ENCODE data around the gene MACF1.

Gene MACF1

GRCh38 chr1:39348278-39348677 lies 143.8 kb downstream of the MACF1 start:
- FAIRE-seq (no peak), DNase-seq (ENCODE audit: insufficient read length) (no peak)
- TF ChIP-seq POLR2AphosphoS5 (IDR thresholded peaks at IDR 0.05; ENCODE audit: low read depth, low read length) (no peak), POLR2A (IDR thresholded peaks at IDR 0.05; ENCODE audit: low read depth, low read length) (no peak), TAF1 (IDR thresholded peaks at IDR 0.05; ENCODE audit: borderline replicate concordance, low read depth, low read length) (no peak)

GRCh38 chr1:39352881-39353280 lies 148.4 kb downstream of the MACF1 start:
- TF ChIP-seq POLR2A (IDR thresholded peaks at IDR 0.05; ENCODE audit: low read depth, low read length) (no peak), POLR2AphosphoS5 (IDR thresholded peaks at IDR 0.05; ENCODE audit: low read depth, low read length) (no peak), TAF1 (IDR thresholded peaks at IDR 0.05; ENCODE audit: borderline replicate concordance, low read depth, low read length) (no peak)
- no peak for DNase-seq (ENCODE audit: insufficient read length)
- FAIRE-seq, result no peak

- FAIRE-seq (no peak), DNase-seq (ENCODE audit: insufficient read length) (no peak)
- TF ChIP-seq TAF1 (IDR thresholded peaks at IDR 0.05; ENCODE audit: borderline replicate concordance, low read depth, low read length) (no peak), POLR2A (IDR thresholded peaks at IDR 0.05; ENCODE audit: low read depth, low read length) (no peak), POLR2AphosphoS5 (IDR thresholded peaks at IDR 0.05; ENCODE audit: low read depth, low read length) (no peak)
Observed at GRCh38 chr1:39354572-39354971, 150.1 kb downstream of the MACF1 start.

GRCh38 chr1:39358491-39358890 lies 154.0 kb downstream of the MACF1 start:
- FAIRE-seq (no peak), DNase-seq (ENCODE audit: insufficient read length) (no peak)
- TF ChIP-seq POLR2AphosphoS5 (IDR thresholded peaks at IDR 0.05; ENCODE audit: low read depth, low read length) (no peak), POLR2A (IDR thresholded peaks at IDR 0.05; ENCODE audit: low read depth, low read length) (no peak), TAF1 (IDR thresholded peaks at IDR 0.05; ENCODE audit: borderline replicate concordance, low read depth, low read length) (no peak)

GRCh38 chr1:39359028-39359570 lies 154.6 kb downstream of the MACF1 start:
- no peak for TF ChIP-seq POLR2AphosphoS5 (IDR thresholded peaks at IDR 0.05; ENCODE audit: low read depth, low read length)
- TF ChIP-seq TAF1 (IDR thresholded peaks at IDR 0.05; ENCODE audit: borderline replicate concordance, low read depth, low read length), result no peak
- TF ChIP-seq POLR2A (IDR thresholded peaks at IDR 0.05; ENCODE audit: low read depth, low read length), result no peak
- no peak for FAIRE-seq
- no peak for DNase-seq (ENCODE audit: insufficient read length)

GRCh38 chr1:39360731-39361130 lies 156.2 kb downstream of the MACF1 start:
- TF ChIP-seq POLR2A (IDR thresholded peaks at IDR 0.05; ENCODE audit: low read depth, low read length), result no peak
- no peak for TF ChIP-seq TAF1 (IDR thresholded peaks at IDR 0.05; ENCODE audit: borderline replicate concordance, low read depth, low read length)
- no peak for TF ChIP-seq POLR2AphosphoS5 (IDR thresholded peaks at IDR 0.05; ENCODE audit: low read depth, low read length)
- DNase-seq (ENCODE audit: insufficient read length), result no peak
- peak; percentile 17 for FAIRE-seq

- no peak for DNase-seq (ENCODE audit: insufficient read length)
- FAIRE-seq, result peak; percentile 5
- TF ChIP-seq POLR2AphosphoS5 (IDR thresholded peaks at IDR 0.05; ENCODE audit: low read depth, low read length) (no peak), TAF1 (IDR thresholded peaks at IDR 0.05; ENCODE audit: borderline replicate concordance, low read depth, low read length) (no peak), POLR2A (IDR thresholded peaks at IDR 0.05; ENCODE audit: low read depth, low read length) (no peak)
Observed at GRCh38 chr1:39361446-39361845, 157.0 kb downstream of the MACF1 start.

GRCh38 chr1:39363267-39363666 lies 158.8 kb downstream of the MACF1 start:
- FAIRE-seq (no peak), DNase-seq (ENCODE audit: insufficient read length) (no peak)
- TF ChIP-seq POLR2A (IDR thresholded peaks at IDR 0.05; ENCODE audit: low read depth, low read length), result no peak

GRCh38 chr1:39368045-39368444 lies 163.6 kb downstream of the MACF1 start:
- TF ChIP-seq POLR2A (IDR thresholded peaks at IDR 0.05; ENCODE audit: low read depth, low read length), result no peak
- no peak for TF ChIP-seq POLR2AphosphoS5 (IDR thresholded peaks at IDR 0.05; ENCODE audit: low read depth, low read length)
- no peak for TF ChIP-seq TAF1 (IDR thresholded peaks at IDR 0.05; ENCODE audit: borderline replicate concordance, low read depth, low read length)
- no peak for FAIRE-seq
- DNase-seq (ENCODE audit: insufficient read length), result no peak

GRCh38 chr1:39369565-39369964 lies 165.1 kb downstream of the MACF1 start:
- DNase-seq (ENCODE audit: insufficient read length) (no peak), FAIRE-seq (no peak)
- no peak for TF ChIP-seq POLR2AphosphoS5 (IDR thresholded peaks at IDR 0.05; ENCODE audit: low read depth, low read length)
- TF ChIP-seq POLR2A (IDR thresholded peaks at IDR 0.05; ENCODE audit: low read depth, low read length), result no peak
- no peak for TF ChIP-seq TAF1 (IDR thresholded peaks at IDR 0.05; ENCODE audit: borderline replicate concordance, low read depth, low read length)

- no peak for TF ChIP-seq TAF1 (IDR thresholded peaks at IDR 0.05; ENCODE audit: borderline replicate concordance, low read depth, low read length)
- TF ChIP-seq POLR2AphosphoS5 (IDR thresholded peaks at IDR 0.05; ENCODE audit: low read depth, low read length), result no peak
- TF ChIP-seq POLR2A (IDR thresholded peaks at IDR 0.05; ENCODE audit: low read depth, low read length), result no peak
- no peak for FAIRE-seq
- no peak for DNase-seq (ENCODE audit: insufficient read length)
Observed at GRCh38 chr1:39370602-39371001, 166.1 kb downstream of the MACF1 start.

- no peak for DNase-seq (ENCODE audit: insufficient read length)
- no peak for FAIRE-seq
- TF ChIP-seq TAF1 (IDR thresholded peaks at IDR 0.05; ENCODE audit: borderline replicate concordance, low read depth, low read length) (no peak), POLR2A (IDR thresholded peaks at IDR 0.05; ENCODE audit: low read depth, low read length) (no peak), POLR2AphosphoS5 (IDR thresholded peaks at IDR 0.05; ENCODE audit: low read depth, low read length) (no peak)
Observed at GRCh38 chr1:39372105-39372504, 167.6 kb downstream of the MACF1 start.

GRCh38 chr1:39376656-39377055 lies 172.2 kb downstream of the MACF1 start:
- no peak for FAIRE-seq
- DNase-seq (ENCODE audit: insufficient read length), result no peak
- no peak for TF ChIP-seq POLR2A (IDR thresholded peaks at IDR 0.05; ENCODE audit: low read depth, low read length)
- no peak for TF ChIP-seq POLR2AphosphoS5 (IDR thresholded peaks at IDR 0.05; ENCODE audit: low read depth, low read length)
- TF ChIP-seq TAF1 (IDR thresholded peaks at IDR 0.05; ENCODE audit: borderline replicate concordance, low read depth, low read length), result no peak
